WERI-Rb-1 (cell line): ENCODE data around the gene RASSF4.

Experiments used
- DNase-seq: peaks from one replicate; pipeline ENCODE4 v3.0.0-alpha.2; 2020
- H3K27ac ChIP-seq: fragments of 250-450 bp; sonication (Bioruptor Pico); 2 replicates; pipeline ENCODE4 v1.5.1; 2020; ENCODE audit warnings: mild to moderate bottlenecking, moderate library complexity
- H3K27me3 ChIP-seq: fragments of 250-450 bp; sonication (Bioruptor Pico); 2 replicates; pipeline ENCODE4 v1.5.1; 2021; ENCODE audit warnings: mild to moderate bottlenecking, low read depth, moderate library complexity; ENCODE audit not compliant: insufficient read depth, severe bottlenecking
- H3K36me3 ChIP-seq: fragments of 250-450 bp; sonication (Bioruptor Pico); 2 replicates; pipeline ENCODE4 v1.5.1; 2020; ENCODE audit warnings: mild to moderate bottlenecking, moderate library complexity
- H3K4me3 ChIP-seq: 2 replicates; pipeline ENCODE4 v1.5.1; 2011; ENCODE audit warnings: low read depth, mild to moderate bottlenecking, control low read depth, low read length
- H3K9me3 ChIP-seq: fragments of 250-450 bp; sonication (Bioruptor Pico); 2 replicates; pipeline ENCODE4 v1.5.1; 2021; ENCODE audit warnings: mild to moderate bottlenecking, moderate library complexity; ENCODE audit not compliant: severe bottlenecking
- CTCF ChIP-seq: IDR thresholded peaks from 2 replicates; pipeline ENCODE4 v1.5.1; 2011; ENCODE audit warnings: low read depth, mild to moderate bottlenecking, control low read depth, inconsistent platforms, low read length

The RASSF4 gene

GRCh38 chr10:45001381-45002148 lies 42.0 kb downstream of the RASSF4 start:
- peak; percentile 70 for DNase-seq
- Histone ChIP-seq H3K4me3 (peak overlapping the region; percentile 93), H3K36me3 (peaks cover 30% of the 10 kb centered on the region), H3K27me3 (no peaks in the 10 kb centered on the region), H3K27ac (peak overlapping the region; percentile 97), H3K9me3 (no peaks in the 10 kb centered on the region)
- peak; percentile 26; the same call in 1 of the 2 replicates for TF ChIP-seq CTCF

- no peaks in the 10 kb centered on the region for H3K9me3 ChIP-seq
- no peak overlapping the region for H3K27ac ChIP-seq
- H3K36me3 ChIP-seq = peaks cover 30% of the 10 kb centered on the region
- DNase-seq = no peak
- H3K27me3 ChIP-seq = no peaks in the 10 kb centered on the region
- H3K4me3 ChIP-seq = no peak overlapping the region
- TF ChIP-seq CTCF = no peak
Measured at GRCh38 chr10:45003432-45004000, 43.9 kb downstream of the RASSF4 start.

GRCh38 chr10:45004661-45005060 lies 45.1 kb downstream of the RASSF4 start:
- H3K27ac ChIP-seq = no peak overlapping the region
- TF ChIP-seq CTCF = no peak
- peaks cover 30% of the 10 kb centered on the region for H3K36me3 ChIP-seq
- no peaks in the 10 kb centered on the region for H3K27me3 ChIP-seq
- H3K4me3 ChIP-seq = no peak overlapping the region
- DNase-seq = no peak
- H3K9me3 ChIP-seq = no peaks in the 10 kb centered on the region

GRCh38 chr10:45005284-45005683 lies 45.7 kb downstream of the RASSF4 start:
- H3K27ac ChIP-seq = no peak overlapping the region
- DNase-seq = no peak
- no peaks in the 10 kb centered on the region for H3K27me3 ChIP-seq
- peaks cover 30% of the 10 kb centered on the region for H3K36me3 ChIP-seq
- H3K9me3 ChIP-seq = no peaks in the 10 kb centered on the region
- no peak overlapping the region for H3K4me3 ChIP-seq
- TF ChIP-seq CTCF = no peak

- Histone ChIP-seq H3K9me3 (no peaks in the 10 kb centered on the region), H3K36me3 (peaks cover 30% of the 10 kb centered on the region), H3K27me3 (no peaks in the 10 kb centered on the region), H3K4me3 (no peak overlapping the region), H3K27ac (no peak overlapping the region)
- TF ChIP-seq CTCF = no peak
- no peak for DNase-seq
Measured at GRCh38 chr10:45006276-45007030, 46.9 kb downstream of the RASSF4 start.
